GM12878 (cell line): ENCODE measurements around the gene DFFB. TPM values are rescaled to one million over a fixed set of nuclear protein-coding genes. Genes with fewer than 3 reads are reported as not detected.

ENCODE experiments used
- ATAC-seq: fragments of 200-7000 bp; cut with Tn5 transposase; 3 replicates; pipeline ENCODE4 v1.9.1; 2020; ENCODE audit warnings: mild to moderate bottlenecking, moderate library complexity
- BruUV-seq: library from RNA; stranded (reverse); fragments of 400-500 nt; replicated peaks from 2 replicates; lab custom pipeline; 2021; lab: Mats Ljungman, UMichigan
- CTCF ChIA-PET: fragments of 300-600 bp; sonication (Branson Sonifier 250); formaldehyde crosslinking; extraction: SDS; loops from one replicate; lab custom pipeline; 2021; ENCODE audit warnings: inconsistent platforms; lab: Yijun Ruan, JAX
- POLR2A ChIA-PET: fragments of 350-600 bp; formaldehyde crosslinking; extraction: SDS; loops from one replicate; lab custom pipeline; 2021; ENCODE audit warnings: inconsistent platforms; lab: Charles Lee
- RAD21 ChIA-PET: fragments of 300-600 bp; sonication (Branson Sonifier 250); formaldehyde crosslinking; loops from one replicate; lab custom pipeline; 2023; ENCODE audit warnings: antibody characterized with exemption; ENCODE audit not compliant: unreplicated experiment; lab: Charles Lee
- SMC1A ChIA-PET: fragments of 300-600 bp; sonication (Branson Sonifier 250); formaldehyde crosslinking; loops from one replicate; lab custom pipeline; 2023; ENCODE audit not compliant: unreplicated experiment, uncharacterized antibody; lab: Charles Lee
- DNase-seq: peaks from one replicate; pipeline ENCODE4 v3.0.0-alpha.2; 2011; ENCODE audit warnings: low read depth, low spot score
- FAIRE-seq: peaks from 3 replicates; lab custom pipeline; 2011; peaks lifted over from hg19 to GRCh38; lab: Jason Lieb, UNC
- H2AFZ ChIP-seq: 2 replicates; pipeline ENCODE4 v1.6.0; 2011; ENCODE audit warnings: low read depth, low read length, control low read depth; ENCODE audit not compliant: control insufficient read depth
- H3K27ac ChIP-seq: 2 replicates; pipeline ENCODE4 v1.5.1; 2011; ENCODE audit warnings: control low read depth; ENCODE audit not compliant: control insufficient read depth, insufficient read depth
- H3K27me3 ChIP-seq, 2 experiments: replicated peaks in 1 of 2; 2 replicates each; pipeline versions ENCODE4 v1.6.0 to v1.6.1; 2011; ENCODE audit warnings: low read length in 1 of 2; ENCODE audit not compliant: control insufficient read depth in 2 of 2, insufficient read depth in 2 of 2
- H3K36me3 ChIP-seq, 2 experiments: 2 replicates each; pipeline ENCODE4 v1.5.1; 2011; ENCODE audit warnings: low read length in 1 of 2; ENCODE audit not compliant: control insufficient read depth in 2 of 2, insufficient read depth in 2 of 2
- H3K4me1 ChIP-seq: 2 replicates; pipeline ENCODE4 v1.6.1; 2011; ENCODE audit warnings: mild to moderate bottlenecking, low read length, moderate library complexity, mixed read lengths; ENCODE audit not compliant: control insufficient read depth, insufficient read depth
- H3K4me2 ChIP-seq: 2 replicates; pipeline ENCODE4 v1.6.0; 2011; ENCODE audit warnings: control low read depth; ENCODE audit not compliant: control insufficient read depth, insufficient read depth
- H3K4me3 ChIP-seq: fragments of 200-600 bp; sonication (generic); 2 replicates; pipeline ENCODE4 v1.5.1; 2016
- H3K79me2 ChIP-seq: 2 replicates; pipeline ENCODE4 v1.6.0; 2011; ENCODE audit warnings: low read length; ENCODE audit not compliant: control insufficient read depth, insufficient read depth
- H3K9ac ChIP-seq: 2 replicates; pipeline ENCODE4 v1.8.0; 2011; ENCODE audit warnings: low read length, control low read depth, mixed read lengths; ENCODE audit not compliant: control insufficient read depth, insufficient read depth
- H3K9me3 ChIP-seq: replicated peaks from 3 replicates; pipeline ENCODE4 v1.5.1; 2011; ENCODE audit warnings: mild to moderate bottlenecking, low read length; ENCODE audit not compliant: control insufficient read depth, insufficient read depth
- H4K20me1 ChIP-seq: 2 replicates; pipeline ENCODE4 v1.6.0; 2011; ENCODE audit not compliant: control insufficient read depth, insufficient read depth
- CBFB ChIP-seq: IDR thresholded peaks from 2 replicates; pipeline ENCODE4 v1.6.1; 2016; ENCODE audit warnings: antibody characterized with exemption, low read depth
- ETV6 ChIP-seq, 2 experiments: fragments of 450-650 bp in 1 of 2; IDR thresholded peaks in 1 of 2; conservative IDR thresholded peaks in 1 of 2; 2 replicates each; pipeline ENCODE4 v1.6.1; 2014; ENCODE audit warnings: antibody characterized with exemption in 1 of 2, borderline replicate concordance in 1 of 2, low read depth in 1 of 2, mild to moderate bottlenecking in 1 of 2, moderate library complexity in 1 of 2
- GATAD2B ChIP-seq: fragments of 450-650 bp; conservative IDR thresholded peaks from 2 replicates; pipeline ENCODE4 v1.6.1; 2017; ENCODE audit warnings: low read depth, mild to moderate bottlenecking, moderate library complexity
- HDAC2 ChIP-seq: fragments of 200-600 bp; sonication (generic); IDR thresholded peaks from 2 replicates; pipeline ENCODE4 v1.6.1; 2017
- LARP7 ChIP-seq: fragments of 450-650 bp; IDR thresholded peaks from 2 replicates; pipeline ENCODE4 v1.6.1; 2017; ENCODE audit warnings: mild to moderate bottlenecking
- POLR2A ChIP-seq: IDR thresholded peaks from 2 replicates; pipeline ENCODE4 v1.6.1; 2011; ENCODE audit warnings: low read depth, mild to moderate bottlenecking, low read length
- SMC3 ChIP-seq: IDR thresholded peaks from 2 replicates; pipeline ENCODE4 v1.6.1; 2011; ENCODE audit warnings: low read length, improper control_type of control experiment, borderline replicate concordance
- SRF ChIP-seq, 2 experiments: IDR thresholded peaks; 2 replicates each; pipeline ENCODE4 v1.6.1; 2011; ENCODE audit warnings: low read depth in 2 of 2, low read length in 2 of 2, mild to moderate bottlenecking in 1 of 2, moderate library complexity in 1 of 2
- TCF7 ChIP-seq: IDR thresholded peaks from 2 replicates; pipeline ENCODE4 v1.6.1; 2014; ENCODE audit warnings: antibody characterized with exemption, borderline replicate concordance
- USF1 ChIP-seq: IDR thresholded peaks from 2 replicates; pipeline ENCODE4 v1.6.1; 2011; ENCODE audit warnings: borderline replicate concordance, low read depth, mild to moderate bottlenecking, moderate library complexity, mixed read lengths, low read length; ENCODE audit not compliant: insufficient read depth; ENCODE audit errors: extremely low read length
- YY1 ChIP-seq: IDR thresholded peaks from 2 replicates; pipeline ENCODE4 v1.6.1; 2011; ENCODE audit warnings: low read depth, mild to moderate bottlenecking, low read length
- WGBS: methylation state at CpG from one replicate; pipeline ENCODE4 v1.1.6; 2016; ENCODE audit warnings: low lambda C conversion rate; ENCODE audit not compliant: insufficient replicate concordance, insufficient coverage; ENCODE audit errors: missing lambda C conversion rate; 5-methylcytosine and 5-hydroxymethylcytosine counted together
- in situ Hi-C: fragments of 300-500 bp; cut with MboI; formaldehyde crosslinking; loops from 9 replicates; pipeline ENCODE4 v1.14.3; 2018; ENCODE audit warnings: mixed read lengths
- intact Hi-C: fragments of 100-400 bp; cut with micrococcal nuclease; formaldehyde crosslinking; loops from one replicate; pipeline ENCODE4 v1.14.2; 2022; ENCODE audit not compliant: unreplicated experiment
- polyA plus RNA-seq, 11 experiments: library from polyadenylated mRNA; depleted of rRNA in 4 of 11; unstranded in 6 of 11; stranded (reverse) in 5 of 11; fragments of >200 nt; fragmentation: Nextera tagmentation in 4 of 11; fragmentation: Illumina TruSeq in 1 of 11; extraction: Ambion mirVana in 4 of 11; extraction: Trizol in 1 of 11; gene quantifications; 1 replicate in 1 of 11; 2 replicates in 10 of 11; pipeline versions ENCODE4 v1.2.1 to v1.2.3, GENCODE V29; 2011 to 2016; ENCODE audit warnings: inconsistent platforms in 2 of 11, missing spikeins in 2 of 11, low read depth in 1 of 11
- total RNA-seq, 4 experiments: library from RNA; depleted of rRNA in 3 of 4; stranded (reverse); fragments of >200 nt in 3 of 4; fragmentation: Illumina TruSeq in 1 of 4; extraction: Trizol in 1 of 4; gene quantifications; 2 replicates each; pipeline versions ENCODE4 v1.2.1 to v1.2.3, GENCODE V29; 2013 to 2021

DFFB gene
- total and polyA plus RNA-seq, 10 of the 15 experiments (the other 5 are each of a cell fraction or from before 2014, with no cell fraction given) = 2.7 to 10.7 (median 6.5) TPM

- H3K9me3 ChIP-seq = peaks cover 9% of the 10 kb centered on the region; the same call in 2 of the 3 replicates
- H3K9ac ChIP-seq = no peak overlapping the region
- RAD21 ChIA-PET = no interaction called here
- H3K79me2 ChIP-seq = no peaks in the 10 kb centered on the region
- H3K4me3 ChIP-seq = no peak overlapping the region
- intact Hi-C loops (no loop called here), in situ Hi-C loops (no loop called here)
- H3K4me2 ChIP-seq = no peak overlapping the region
- ATAC-seq (no peak), DNase-seq (no peak), FAIRE-seq (no peak)
- peaks cover 0 to 15% of the 10 kb centered on the region in 2 experiments; a peak in 3 of 4 replicates for H3K36me3 ChIP-seq
- no TSS peak for BruUV-seq
- no peak overlapping the region for H3K27ac ChIP-seq
- POLR2A ChIA-PET = no interaction called here
- no peaks in the 10 kb centered on the region for H4K20me1 ChIP-seq
- TF ChIP-seq USF1 (no peak), ETV6 (conservative IDR thresholded peaks at IDR 0.05 in 1 of 2, IDR thresholded peaks at IDR 0.05 in 1 of 2; ENCODE audit: borderline replicate concordance in 1 of 2, low read depth in 1 of 2) (no peak), YY1 (no peak), HDAC2 (no peak), LARP7 (no peak)
- H2AFZ ChIP-seq = no peak overlapping the region
- CTCF ChIA-PET = interaction anchor here (0.9 kb wide), 1 partner anchor 15 kb away, joined by 3 read pairs; no protein-coding TSS in a partner anchor
- WGBS = 98% methylated on average over 11 of the region's 11 CpGs
- no peaks in the 10 kb centered on the region for H3K27me3 ChIP-seq
- H3K4me1 ChIP-seq = no peaks in the 10 kb centered on the region
- SMC1A ChIA-PET = interaction anchor here (1.6 kb wide), 1 partner anchor 10 kb away, joined by 3 read pairs; no protein-coding TSS in a partner anchor
Observed at GRCh38 chr1:3838788-3839187, 18.5 kb upstream of the DFFB start.

GRCh38 chr1:3841491-3841890 lies 15.8 kb upstream of the DFFB start:
- Histone ChIP-seq H2AFZ (no peak overlapping the region), H3K9ac (no peak overlapping the region), H3K4me3 (no peak overlapping the region), H3K36me3 (peaks cover 0 to 18% of the 10 kb centered on the region in 2 experiments; a peak in 3 of 4 replicates), H3K4me1 (no peaks in the 10 kb centered on the region)
- RAD21 ChIA-PET = no interaction called here
- no TSS peak for BruUV-seq
- POLR2A ChIA-PET = no interaction called here
- in situ Hi-C loops = no loop called here
- DNase-seq = no peak
- TF ChIP-seq GATAD2B = no peak
- no peak for TF ChIP-seq CBFB
- no peak for TF ChIP-seq TCF7
- TF ChIP-seq SRF (IDR thresholded peaks at IDR 0.05; ENCODE audit: low read depth in 2 of 2, low read length in 2 of 2) = no peak
- TF ChIP-seq POLR2A = no peak
- TF ChIP-seq SMC3 = no peak
- TF ChIP-seq, all 136 proteins: peak for 0
- ChIA-PET SMC1A (no interaction called here), CTCF (no interaction called here)
- no peak for ATAC-seq
- WGBS = 97% methylated on average over 7 of the region's 7 CpGs
- H3K4me2 ChIP-seq = no peak overlapping the region
- no peaks in the 10 kb centered on the region for H4K20me1 ChIP-seq
- peaks cover 9% of the 10 kb centered on the region; the same call in 2 of the 3 replicates for H3K9me3 ChIP-seq
- no peak for FAIRE-seq
- no peak overlapping the region for H3K27ac ChIP-seq
- no peaks in the 10 kb centered on the region for H3K27me3 ChIP-seq
- intact Hi-C loops = no loop called here
- H3K79me2 ChIP-seq = no peaks in the 10 kb centered on the region
